HCT116 (cell line): ENCODE results near the gene SPEN. TPM values are rescaled to one million over a fixed set of nuclear protein-coding genes. Genes with fewer than 3 reads are reported as not detected.

Experiments used
- ATAC-seq: fragments of 200-7000 bp; cut with Tn5 transposase; 2 replicates; pipeline ENCODE4 v1.9.1; 2020; ENCODE audit warnings: mild to moderate bottlenecking, moderate library complexity
- BruUV-seq: library from RNA; stranded (reverse); fragments of 400-500 nt; replicated peaks from 2 replicates; lab custom pipeline; 2021; lab: Mats Ljungman, UMichigan
- CTCF ChIA-PET: fragments of 300-600 bp; sonication (Branson Sonifier 250); formaldehyde crosslinking; loops from one replicate; lab custom pipeline; 2021; ENCODE audit warnings: antibody characterized with exemption; lab: Charles Lee
- POLR2A ChIA-PET: fragments of 300-600, 350-600 bp; sonication (Branson Sonifier 250); formaldehyde crosslinking; loops from one replicate; lab custom pipeline; 2021; ENCODE audit warnings: antibody characterized with exemption; lab: Charles Lee
- RAD21 ChIA-PET, 2 experiments: fragments of 300-600 bp; sonication (Branson Sonifier 250); formaldehyde crosslinking; loops; one replicate each; lab custom pipeline; 2023; ENCODE audit warnings: low total read pairs in 2 of 2; ENCODE audit not compliant: uncharacterized antibody in 2 of 2, unreplicated experiment in 2 of 2, low non-redundant PET in 1 of 2; lab: Charles Lee
- DNase-seq: peaks from one replicate; pipeline ENCODE4 v3.0.0-alpha.2; 2010; ENCODE audit warnings: low read depth, low spot score
- H2AFZ ChIP-seq: fragments of 200-600 bp; shearing (Covaris generic), sonication (generic); 2 replicates; pipeline ENCODE4 v1.6.1; 2017; ENCODE audit warnings: low read depth, mixed run types, mixed read lengths, antibody characterized with exemption, low read length; ENCODE audit not compliant: poor library complexity, severe bottlenecking
- H3K27ac ChIP-seq: 2 replicates; pipeline ENCODE4 v1.5.1; 2012; ENCODE audit warnings: low read depth, low read length
- H3K27me3 ChIP-seq: fragments of 200-600 bp; sonication (generic); 2 replicates; pipeline ENCODE4 v1.6.1; 2016; ENCODE audit warnings: mixed run types, low read length, mixed read lengths; ENCODE audit not compliant: insufficient read depth
- H3K36me3 ChIP-seq, 2 experiments: fragments of 200-500 bp in 1 of 2; fragments of 200-600 bp in 1 of 2; sonication (Bioruptor generic) in 1 of 2; sonication (generic) in 1 of 2; 2 replicates each; pipeline versions ENCODE4 v1.5.1 to v1.6.1; 2014 to 2016; ENCODE audit warnings: low read length in 2 of 2, inconsistent platforms in 1 of 2, mixed read lengths in 1 of 2, mixed run types in 1 of 2; ENCODE audit not compliant: insufficient read depth in 2 of 2, control insufficient read depth in 1 of 2
- H3K4me1 ChIP-seq, 2 experiments: fragments of 200-600 bp in 1 of 2; sonication (generic) in 1 of 2; 2 replicates each; pipeline versions ENCODE4 v1.5.1 to v1.6.1; 2012 to 2017; ENCODE audit warnings: low read length in 2 of 2, inconsistent platforms in 1 of 2, mild to moderate bottlenecking in 1 of 2, mixed read lengths in 1 of 2, mixed run types in 1 of 2, moderate library complexity in 1 of 2; ENCODE audit not compliant: insufficient read depth in 2 of 2, control insufficient read depth in 1 of 2
- H3K4me2 ChIP-seq: fragments of 200-600 bp; sonication (generic); 2 replicates; pipeline ENCODE4 v1.6.1; 2017; ENCODE audit warnings: mixed run types, low read length, mixed read lengths
- H3K4me3 ChIP-seq, 2 experiments: fragments of 200-600 bp in 1 of 2; sonication (generic) in 1 of 2; replicated peaks in 1 of 2; 2 replicates each; pipeline ENCODE4 v1.5.1; 2011 to 2016; ENCODE audit warnings: low read length in 2 of 2, control low read depth in 1 of 2, low read depth in 1 of 2, mild to moderate bottlenecking in 1 of 2, mixed read lengths in 1 of 2, mixed run types in 1 of 2
- H3K79me2 ChIP-seq: fragments of 200-600 bp; sonication (generic); 2 replicates; pipeline ENCODE4 v1.6.1; 2017; ENCODE audit warnings: mild to moderate bottlenecking, mixed run types, low read length, moderate library complexity, mixed read lengths; ENCODE audit not compliant: insufficient read depth
- H3K9ac ChIP-seq: fragments of 200-600 bp; sonication (generic); 2 replicates; pipeline ENCODE4 v1.6.1; 2016; ENCODE audit warnings: low read length, mixed read lengths
- H3K9me2 ChIP-seq: fragments of 200-600 bp; sonication (generic), shearing (Covaris generic); 2 replicates; pipeline ENCODE4 v1.6.1; 2017; ENCODE audit warnings: mixed run types, mild to moderate bottlenecking, moderate library complexity; ENCODE audit not compliant: insufficient read depth
- H3K9me3 ChIP-seq, 2 experiments: fragments of 200-500 bp in 1 of 2; fragments of 200-600 bp in 1 of 2; sonication (Bioruptor generic) in 1 of 2; sonication (generic) in 1 of 2; 2 replicates each; pipeline ENCODE4 v1.6.1; 2014 to 2017; ENCODE audit warnings: low read length in 2 of 2, mixed read lengths in 2 of 2, inconsistent platforms in 1 of 2, low read depth in 1 of 2, mild to moderate bottlenecking in 1 of 2, mixed run types in 1 of 2, moderate library complexity in 1 of 2; ENCODE audit not compliant: control insufficient read depth in 1 of 2, insufficient read depth in 1 of 2
- H4K20me1 ChIP-seq: fragments of 200-600 bp; sonication (generic), shearing (Covaris generic); 2 replicates; pipeline ENCODE4 v1.6.1; 2017; ENCODE audit warnings: mixed run types, mild to moderate bottlenecking, moderate library complexity; ENCODE audit not compliant: insufficient read depth
- CBX3 ChIP-seq: IDR thresholded peaks from 2 replicates; pipeline ENCODE4 v1.6.1; 2012; ENCODE audit warnings: low read depth
- CEBPB ChIP-seq: IDR thresholded peaks from 2 replicates; pipeline ENCODE4 v1.6.1; 2012; ENCODE audit warnings: low read depth
- CTCF ChIP-seq, 3 experiments: fragments of 200-600 bp in 1 of 3; sonication (generic) in 1 of 3; IDR thresholded peaks in 2 of 3; conservative IDR thresholded peaks in 1 of 3; 2 replicates each; pipeline ENCODE4 v1.5.1; 2012 to 2017; ENCODE audit warnings: low read depth in 2 of 3, low read length in 2 of 3, antibody characterized with exemption in 1 of 3, borderline replicate concordance in 1 of 3, control low read depth in 1 of 3, mild to moderate bottlenecking in 1 of 3, mixed read lengths in 1 of 3, mixed run types in 1 of 3, moderate library complexity in 1 of 3; ENCODE audit not compliant: insufficient read depth in 1 of 3
- EGR1 ChIP-seq: IDR thresholded peaks from 2 replicates; pipeline ENCODE4 v1.6.1; 2012; ENCODE audit warnings: low read depth
- ELF1 ChIP-seq: IDR thresholded peaks from 2 replicates; pipeline ENCODE4 v1.6.1; 2012; ENCODE audit warnings: low read depth, borderline replicate concordance
- EZH2phosphoT487 ChIP-seq: fragments of 200-600 bp; IDR thresholded peaks from 2 replicates; pipeline ENCODE4 v1.6.1; 2018; ENCODE audit warnings: antibody characterized with exemption, borderline replicate concordance
- POLR2A ChIP-seq: IDR thresholded peaks from 2 replicates; pipeline ENCODE4 v1.7.0; 2011; ENCODE audit warnings: borderline replicate concordance; ENCODE audit not compliant: insufficient read depth, insufficient read length; ENCODE audit errors: extremely low read depth
- POLR2AphosphoS5 ChIP-seq: IDR thresholded peaks from 2 replicates; pipeline ENCODE4 v1.6.1; 2011; ENCODE audit warnings: mild to moderate bottlenecking, low read depth, low read length, moderate library complexity
- REST ChIP-seq: IDR thresholded peaks from 2 replicates; pipeline ENCODE4 v1.6.1; 2012; ENCODE audit warnings: low read depth
- SIN3A ChIP-seq: IDR thresholded peaks from 2 replicates; pipeline ENCODE4 v1.6.1; 2012; ENCODE audit warnings: low read depth
- SP1 ChIP-seq: IDR thresholded peaks from 2 replicates; pipeline ENCODE4 v1.6.1; 2012; ENCODE audit warnings: low read depth
- SRF ChIP-seq: IDR thresholded peaks from 2 replicates; pipeline ENCODE4 v1.6.1; 2012; ENCODE audit warnings: low read depth
- YY1 ChIP-seq: IDR thresholded peaks from 2 replicates; pipeline ENCODE4 v1.6.1; 2011; ENCODE audit warnings: low read length, low read depth, moderate library complexity, mild to moderate bottlenecking; ENCODE audit not compliant: insufficient replicate concordance; ENCODE audit errors: extremely low read depth
- ZBTB33 ChIP-seq: IDR thresholded peaks from 2 replicates; pipeline ENCODE4 v1.6.1; 2011; ENCODE audit warnings: mild to moderate bottlenecking, low read length, moderate library complexity; ENCODE audit not compliant: insufficient replicate concordance; ENCODE audit errors: extremely low read depth
- ZFX ChIP-seq: fragments of 450-650 bp; IDR thresholded peaks from 2 replicates; pipeline ENCODE4 v1.6.1; 2017
- intact Hi-C: fragments of 100-400 bp; cut with micrococcal nuclease; formaldehyde crosslinking; loops from 2 replicates; pipeline ENCODE4 v1.10.0; 2022
- total RNA-seq: library from RNA; stranded (reverse); gene quantifications from one replicate; pipeline ENCODE4 v1.2.1, GENCODE V29; 2021; ENCODE audit not compliant: unreplicated experiment
- TF ChIP-seq, protein P1 (sequence below): IDR thresholded peaks from 2 replicates; pipeline ENCODE4 v1.6.1; 2012
- TF ChIP-seq, protein P2 (sequence below): IDR thresholded peaks from 2 replicates; pipeline ENCODE4 v1.6.1; 2012

Gene SPEN
- total RNA-seq, 1 experiment from 2014 or later, result 58.6 TPM

DNA sequence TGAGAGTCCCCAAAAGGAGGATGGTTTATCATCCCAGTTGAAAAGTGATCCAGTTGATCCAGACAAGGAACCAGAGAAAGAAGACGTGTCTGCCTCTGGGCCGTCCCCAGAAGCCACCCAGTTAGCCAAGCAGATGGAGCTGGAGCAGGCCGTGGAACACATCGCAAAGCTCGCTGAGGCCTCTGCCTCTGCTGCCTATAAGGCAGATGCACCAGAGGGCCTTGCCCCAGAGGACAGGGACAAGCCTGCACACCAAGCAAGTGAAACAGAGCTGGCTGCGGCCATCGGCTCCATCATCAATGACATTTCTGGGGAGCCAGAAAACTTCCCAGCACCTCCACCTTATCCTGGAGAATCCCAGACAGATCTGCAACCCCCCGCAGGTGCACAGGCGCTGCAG is 85.1 kb downstream of the SPEN start:
- H3K4me3 ChIP-seq, result no peak overlapping the region
- H3K79me2 ChIP-seq, result peaks cover 37% of the 10 kb centered on the region; the same call in 1 of the 2 replicates
- ATAC-seq, result no peak
- H3K27me3 ChIP-seq, result no peaks in the 10 kb centered on the region
- H4K20me1 ChIP-seq, result no peaks in the 10 kb centered on the region
- H3K9me3 ChIP-seq, result no peaks in the 10 kb centered on the region
- H2AFZ ChIP-seq, result no peak overlapping the region
- H3K9me2 ChIP-seq, result no peaks in the 10 kb centered on the region
- DNase-seq, result no peak
- H3K4me2 ChIP-seq, result no peak overlapping the region
- H3K27ac ChIP-seq, result no peak overlapping the region
- intact Hi-C loops, result no loop called here
- no peak overlapping the region for H3K9ac ChIP-seq
- RAD21 ChIA-PET, result no interaction called here
- no peaks in the 10 kb centered on the region for H3K4me1 ChIP-seq
- CTCF ChIA-PET, result no interaction called here
- H3K36me3 ChIP-seq, result peaks cover 59 to 61% of the 10 kb centered on the region in 2 experiments
- TF ChIP-seq ELF1 (no peak), CEBPB (no peak), ZBTB33 (no peak), SIN3A (no peak), SP1 (no peak), EZH2phosphoT487 (no peak), POLR2A (no peak), CTCF (IDR thresholded peaks at IDR 0.05 in 2 of 3, conservative IDR thresholded peaks at IDR 0.05 in 1 of 3; ENCODE audit: borderline replicate concordance in 1 of 3, insufficient read depth in 1 of 3, low read depth in 2 of 3, low read length in 2 of 3) (no peak), ZFX (no peak), POLR2AphosphoS5 (no peak), CBX3 (no peak), EGR1 (no peak), YY1 (no peak), REST (no peak), SRF (no peak)
- TF ChIP-seq, protein P1, sequence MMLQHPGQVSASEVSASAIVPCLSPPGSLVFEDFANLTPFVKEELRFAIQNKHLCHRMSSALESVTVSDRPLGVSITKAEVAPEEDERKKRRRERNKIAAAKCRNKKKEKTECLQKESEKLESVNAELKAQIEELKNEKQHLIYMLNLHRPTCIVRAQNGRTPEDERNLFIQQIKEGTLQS, result no peak
- TF ChIP-seq, protein P2, sequence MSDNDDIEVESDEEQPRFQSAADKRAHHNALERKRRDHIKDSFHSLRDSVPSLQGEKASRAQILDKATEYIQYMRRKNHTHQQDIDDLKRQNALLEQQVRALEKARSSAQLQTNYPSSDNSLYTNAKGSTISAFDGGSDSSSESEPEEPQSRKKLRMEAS, result no peak
- TF ChIP-seq, all 23 proteins: peak for 0
- BruUV-seq, result TSS peak; percentile 2
- POLR2A ChIA-PET, result no interaction called here
